ENCODE results near the gene SH3RF3.
"Not testable (repeated sequence)": the region's sequence is repeated elsewhere in the genome, so short reads cannot be mapped to it uniquely, and the experiment has no call there.

SH3RF3 gene

GRCh38 chr2:109148991-109149645 is 20.1 kb downstream of the SH3RF3 start:
- intact Hi-C loops (cut with DNase I) = no loop called here

GRCh38 chr2:109150559-109150958 is 21.6 kb downstream of the SH3RF3 start:
- intact Hi-C loops (cut with DNase I) = no loop called here
- DNase-seq = no peak

More at GRCh38 chr2:109148991-109149645, 20.1 kb downstream of the SH3RF3 start:
- no peak for DNase-seq

- intact Hi-C loops (cut with DNase I) = no loop called here
- DNase-seq = no peak
Measured at GRCh38 chr2:109151519-109151918, 22.5 kb downstream of the SH3RF3 start.

GRCh38 chr2:109153005-109153784 is 24.2 kb downstream of the SH3RF3 start:
- intact Hi-C loops (cut with DNase I) = no loop called here
- DNase-seq = peak in 4 of 42 donors; percentile 40 to 63 (median 50)

GRCh38 chr2:109153807-109154206 is 24.8 kb downstream of the SH3RF3 start:
- DNase-seq = peak in 1 of 42 donors; percentile 25

GRCh38 chr2:109154226-109154625 is 25.2 kb downstream of the SH3RF3 start:
- peak in 1 of 42 donors; percentile 9 for DNase-seq
- intact Hi-C loops (cut with DNase I) = no loop called here

More at GRCh38 chr2:109153807-109154206, 24.8 kb downstream of the SH3RF3 start:
- intact Hi-C loops (cut with DNase I) = no loop called here

GRCh38 chr2:109155553-109156451 is 26.8 kb downstream of the SH3RF3 start:
- DNase-seq = peak in 1 of 42 donors; percentile 18
- intact Hi-C loops (cut with DNase I) = no loop called here

- intact Hi-C loops (cut with DNase I) = no loop called here
- no peak for DNase-seq
Measured at GRCh38 chr2:109157563-109158105, 28.6 kb downstream of the SH3RF3 start.

GRCh38 chr2:109158237-109158636 is 29.2 kb downstream of the SH3RF3 start:
- intact Hi-C loops (cut with DNase I) = no loop called here
- no peak for DNase-seq

- intact Hi-C loops (cut with DNase I) = no loop called here
- no peak for DNase-seq
Measured at GRCh38 chr2:109159096-109159495, 30.1 kb downstream of the SH3RF3 start.

GRCh38 chr2:109160714-109161440 is 31.9 kb downstream of the SH3RF3 start:
- intact Hi-C loops (cut with DNase I) = no loop called here
- DNase-seq = peak in 6 of 42 donors; percentile 13 to 50 (median 40)

GRCh38 chr2:109162367-109162766 is 33.4 kb downstream of the SH3RF3 start:
- DNase-seq; intact Hi-C loops (cut with DNase I): not testable (repeated sequence)

GRCh38 chr2:109162999-109163398 is 34.0 kb downstream of the SH3RF3 start:
- intact Hi-C loops (cut with DNase I) = no loop called here
- DNase-seq = peak in 5 of 42 donors; percentile 20 to 48 (median 35)

GRCh38 chr2:109164311-109164710 is 35.3 kb downstream of the SH3RF3 start:
- intact Hi-C loops (cut with DNase I) = no loop called here
- DNase-seq = no peak

GRCh38 chr2:109164739-109165221 is 35.8 kb downstream of the SH3RF3 start:
- DNase-seq = no peak
- intact Hi-C loops (cut with DNase I) = no loop called here

GRCh38 chr2:109166811-109167210 is 37.8 kb downstream of the SH3RF3 start:
- intact Hi-C loops (cut with DNase I) = no loop called here
- no peak for DNase-seq

GRCh38 chr2:109168086-109168485 is 39.1 kb downstream of the SH3RF3 start:
- intact Hi-C loops (cut with DNase I) = no loop called here
- no peak for DNase-seq

- DNase-seq = no peak
- intact Hi-C loops (cut with DNase I) = no loop called here
Measured at GRCh38 chr2:109168716-109169115, 39.7 kb downstream of the SH3RF3 start.

All from head of caudate nucleus (tissue), 42 donors.